Subcutaneous preadipocyte (primary cell): ENCODE data around the gene LGALS3. TPM values are rescaled to one million over a fixed set of nuclear protein-coding genes. Genes with fewer than 3 reads are reported as not detected.

ENCODE experiments used
- total RNA-seq: library from RNA; depleted of rRNA; stranded (reverse); fragments of >200 nt; gene quantifications from 2 replicates; pipeline ENCODE4 v1.2.3, GENCODE V29; 2012

The LGALS3 gene
- total RNA-seq = 256 and 292 TPM in 2 replicates

GRCh38 chr14:55129086-55129427 is at the start of gene LGALS3:
Gene LGALS3 (plus strand): TSS chr14:55129252. CDS start chr14:55137374, 8,122 bp downstream.

GRCh38 chr14:55191203-55192053 is 62.4 kb downstream of the LGALS3 start, which contains the start of gene DLGAP5:
Gene DLGAP5 (minus strand): TSS chr14:55191585. CDS start chr14:55189179, 2,406 bp downstream.

Other genes with a start within 250 kb of the LGALS3 start
- gene GCH1, start 226.4 kb upstream of the LGALS3 start, total RNA-seq = 0.73 and 1.2 TPM in 2 replicates
- 14.3 and 22.9 TPM in 2 replicates for gene WDHD1, start 102.2 kb upstream of the LGALS3 start, total RNA-seq
- gene SOCS4, start 102.0 kb upstream of the LGALS3 start, total RNA-seq = 10.3 and 15.8 TPM in 2 replicates
- gene MAPK1IP1L, start 77.6 kb upstream of the LGALS3 start, total RNA-seq = 44.4 and 47.8 TPM in 2 replicates
- 33.8 and 44.4 TPM in 2 replicates for gene DLGAP5, start 62.3 kb downstream of the LGALS3 start, total RNA-seq
- gene FBXO34, start 142.2 kb downstream of the LGALS3 start, total RNA-seq = 15.4 and 21.7 TPM in 2 replicates